ENCODE measurements around the gene KRT8.

KRT8 gene

GRCh38 chr12:52925717-52926595 lies 21.1 kb upstream of the KRT8 start:
- no peak for DNase-seq

- DNase-seq, result no peak
Observed at GRCh38 chr12:52924764-52925716, 20.2 kb upstream of the KRT8 start.

GRCh38 chr12:52921488-52922165 lies 16.8 kb upstream of the KRT8 start:
- no peak for DNase-seq

- no peak for DNase-seq
Observed at GRCh38 chr12:52920937-52921336, 16.1 kb upstream of the KRT8 start.

GRCh38 chr12:52918784-52919183 lies 13.9 kb upstream of the KRT8 start:
- no peak for DNase-seq

- no peak for DNase-seq
Observed at GRCh38 chr12:52918351-52918750, 13.5 kb upstream of the KRT8 start.

GRCh38 chr12:52917800-52918199 lies 12.9 kb upstream of the KRT8 start:
- no peak for DNase-seq

GRCh38 chr12:52916216-52916615 lies 11.3 kb upstream of the KRT8 start:
- DNase-seq, result no peak

GRCh38 chr12:52915637-52916036 lies 10.8 kb upstream of the KRT8 start:
- no peak for DNase-seq

GRCh38 chr12:52914576-52915121 lies 9.8 kb upstream of the KRT8 start:
- no peak for DNase-seq

- DNase-seq, result no peak
Observed at GRCh38 chr12:52913431-52913821, 8.6 kb upstream of the KRT8 start.

- no peak for DNase-seq
Observed at GRCh38 chr12:52912711-52913430, 8.0 kb upstream of the KRT8 start.

- no peak for DNase-seq
Observed at GRCh38 chr12:52910248-52910883, 5.5 kb upstream of the KRT8 start.

GRCh38 chr12:52909796-52910195 lies 4.9 kb upstream of the KRT8 start:
- DNase-seq, result no peak

GRCh38 chr12:52909331-52909730 lies 4.5 kb upstream of the KRT8 start:
- DNase-seq, result no peak

GRCh38 chr12:52907092-52907810 lies 2.4 kb upstream of the KRT8 start:
- no peak for DNase-seq

- no peak for DNase-seq
Observed at GRCh38 chr12:52906191-52906601, 1.3 kb upstream of the KRT8 start.

- no peak for DNase-seq
Observed at GRCh38 chr12:52903855-52904508, 894 bp downstream of the KRT8 start.

- DNase-seq, result peak; percentile 58
Observed at GRCh38 chr12:52903285-52903854, 1.5 kb downstream of the KRT8 start.
